Ovary (tissue), 3 donors: ENCODE data around the gene FAM163B.

Source experiments
- CTCF ChIP-seq, 3 donors: fragments of 450-650 bp in 2 of 3; fragments of 200-600 bp in 1 of 3; IDR thresholded peaks; one replicate each; pipeline versions ENCODE4 v1.5.1 to v1.8.0; 2016 to 2022; ENCODE audit warnings: antibody characterized with exemption in 3 of 3, mild to moderate bottlenecking in 1 of 3
- EP300 ChIP-seq: sonication (generic); formaldehyde crosslinking; IDR thresholded peaks from one replicate; pipeline ENCODE4 v1.6.1; 2017; ENCODE audit warnings: antibody characterized with exemption
- POLR2A ChIP-seq: fragments of 450-650 bp; IDR thresholded peaks from one replicate; pipeline ENCODE4 v1.6.1; 2017; ENCODE audit warnings: antibody characterized with exemption, mild to moderate bottlenecking, moderate library complexity
- donor health status: DM: no; HTN: no; CAD: no.

GRCh38 chr9:133536536-133536935, 72.7 kb downstream of the FAM163B start:
- TF ChIP-seq POLR2A (no peak), CTCF (IDR thresholded peaks at IDR 0.05) (no peak), EP300 (no peak)
